Measurements from ENCODE around the gene ESAM.

The ESAM gene

DNA sequence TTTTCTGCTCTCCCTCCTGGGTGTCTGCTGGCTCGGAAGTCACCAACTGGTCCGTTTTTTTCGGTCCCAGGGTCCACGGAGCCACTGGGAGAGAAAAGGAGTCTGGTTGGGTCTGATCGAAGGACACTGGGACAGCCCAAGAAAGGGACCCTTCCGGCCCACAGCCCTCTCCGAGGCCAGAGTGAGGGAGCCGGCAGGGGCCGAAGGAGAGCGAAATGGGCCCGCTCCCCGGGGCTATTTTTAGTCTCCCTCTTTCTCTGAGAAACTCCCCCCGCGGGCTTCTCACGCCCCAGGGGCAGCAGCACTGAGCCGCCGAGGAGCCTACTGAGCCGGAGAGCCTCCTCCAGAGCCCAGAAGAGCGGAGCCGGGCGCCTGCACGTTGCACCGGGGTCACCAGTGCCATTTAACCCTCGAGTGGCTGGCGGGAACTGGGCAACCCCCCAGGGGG, 1.9 kb downstream of the ESAM start:
- peaks cover 25% of the 10 kb centered on the region for H3F3A ChIP-seq (ENCODE audit: insufficient read depth, low read length)
- H3K79me2 ChIP-seq (ENCODE audit: low read length) = peaks cover 32% of the 10 kb centered on the region
- H3K27me3 ChIP-seq (replicated peaks; ENCODE audit: insufficient read depth, low read length) = no peaks in the 10 kb centered on the region
- H2AFZ ChIP-seq (ENCODE audit: low read length) = peak overlapping the region; percentile 54
- no peaks in the 10 kb centered on the region for H3K36me3 ChIP-seq (replicated peaks; ENCODE audit: insufficient read depth, low read length)
- no peak for TF ChIP-seq EZH2phosphoT487 (IDR thresholded peaks at IDR 0.05; ENCODE audit: low read length)
- TF ChIP-seq, protein P1, sequence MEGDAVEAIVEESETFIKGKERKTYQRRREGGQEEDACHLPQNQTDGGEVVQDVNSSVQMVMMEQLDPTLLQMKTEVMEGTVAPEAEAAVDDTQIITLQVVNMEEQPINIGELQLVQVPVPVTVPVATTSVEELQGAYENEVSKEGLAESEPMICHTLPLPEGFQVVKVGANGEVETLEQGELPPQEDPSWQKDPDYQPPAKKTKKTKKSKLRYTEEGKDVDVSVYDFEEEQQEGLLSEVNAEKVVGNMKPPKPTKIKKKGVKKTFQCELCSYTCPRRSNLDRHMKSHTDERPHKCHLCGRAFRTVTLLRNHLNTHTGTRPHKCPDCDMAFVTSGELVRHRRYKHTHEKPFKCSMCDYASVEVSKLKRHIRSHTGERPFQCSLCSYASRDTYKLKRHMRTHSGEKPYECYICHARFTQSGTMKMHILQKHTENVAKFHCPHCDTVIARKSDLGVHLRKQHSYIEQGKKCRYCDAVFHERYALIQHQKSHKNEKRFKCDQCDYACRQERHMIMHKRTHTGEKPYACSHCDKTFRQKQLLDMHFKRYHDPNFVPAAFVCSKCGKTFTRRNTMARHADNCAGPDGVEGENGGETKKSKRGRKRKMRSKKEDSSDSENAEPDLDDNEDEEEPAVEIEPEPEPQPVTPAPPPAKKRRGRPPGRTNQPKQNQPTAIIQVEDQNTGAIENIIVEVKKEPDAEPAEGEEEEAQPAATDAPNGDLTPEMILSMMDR (IDR thresholded peaks at IDR 0.05; ENCODE audit: low read length) = no peak
- no peaks in the 10 kb centered on the region for H3K9me2 ChIP-seq (replicated peaks; ENCODE audit: insufficient read depth, low read length)
- peak; percentile 24 for DNase-seq
- H3K4me1 ChIP-seq (ENCODE audit: low read length) = peaks cover 20% of the 10 kb centered on the region
- H3K4me3 ChIP-seq (ENCODE audit: low read length) = peak overlapping the region; percentile 74
- peak overlapping the region; percentile 90 for H3K4me2 ChIP-seq (ENCODE audit: low read depth, low read length)
- H4K20me1 ChIP-seq (ENCODE audit: insufficient read depth, low read length) = no peaks in the 10 kb centered on the region
- H3K9me3 ChIP-seq (replicated peaks; ENCODE audit: insufficient read depth, low read length) = no peaks in the 10 kb centered on the region
- H3K27ac ChIP-seq (ENCODE audit: low read length) = peak overlapping the region; percentile 52; the same call in 1 of the 2 replicates
- H3K9ac ChIP-seq (ENCODE audit: low read length) = peak overlapping the region; percentile 50; the same call in 1 of the 2 replicates

DNA sequence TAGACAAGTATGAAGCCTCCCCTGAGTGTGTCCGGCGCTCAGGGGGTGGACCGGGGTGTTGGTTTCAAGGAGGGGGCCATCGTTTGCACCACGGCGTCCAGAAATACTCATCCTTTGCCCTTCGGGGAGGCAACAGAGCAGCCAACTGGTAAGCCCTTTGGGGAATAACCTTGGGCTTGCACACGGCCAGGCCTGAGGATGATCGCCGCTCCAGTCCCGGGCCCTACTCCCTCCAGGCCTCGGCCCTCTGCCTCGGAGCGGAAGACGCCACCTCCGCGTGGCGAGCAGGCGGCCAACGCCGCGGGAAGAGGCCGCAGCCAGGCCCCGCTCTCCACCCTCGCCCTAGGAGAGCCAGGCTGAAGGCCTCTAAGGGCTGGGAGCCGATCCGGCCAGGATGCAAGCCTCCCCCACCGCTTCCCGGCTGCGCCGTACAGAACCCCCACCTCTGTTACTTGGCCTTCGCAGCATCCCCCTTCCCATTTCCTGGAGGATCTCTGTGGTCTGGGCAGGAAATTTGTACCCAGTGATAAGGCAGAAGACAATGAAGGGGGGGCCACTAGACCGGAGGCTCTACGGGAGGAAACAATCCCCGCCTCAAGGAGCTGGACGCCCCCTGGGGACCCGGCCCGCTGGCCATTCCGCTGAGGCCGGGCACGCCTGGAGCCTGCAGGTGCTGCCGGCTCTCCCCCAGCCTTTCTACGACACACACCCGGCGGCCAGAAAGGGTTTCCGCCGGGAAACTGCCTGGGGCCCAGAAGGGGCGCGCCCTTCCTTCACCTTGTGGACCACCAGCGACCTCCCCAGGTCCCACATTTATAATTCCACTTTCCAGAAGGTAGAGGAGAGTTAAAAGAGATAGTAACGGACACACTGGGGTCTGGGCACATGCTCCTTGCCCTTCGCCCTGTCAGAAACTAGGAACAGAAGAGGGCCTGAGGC, 2.6 kb downstream of the ESAM start:
- H4K20me1 ChIP-seq (ENCODE audit: insufficient read depth, low read length) = no peaks in the 10 kb centered on the region
- no peaks in the 10 kb centered on the region for H3K9me2 ChIP-seq (replicated peaks; ENCODE audit: insufficient read depth, low read length)
- H3K4me2 ChIP-seq (ENCODE audit: low read depth, low read length) = peak overlapping the region; percentile 90; the same call in 1 of the 2 replicates
- H3K36me3 ChIP-seq (replicated peaks; ENCODE audit: insufficient read depth, low read length) = no peaks in the 10 kb centered on the region
- H3K27me3 ChIP-seq (replicated peaks; ENCODE audit: insufficient read depth, low read length) = no peaks in the 10 kb centered on the region
- peak overlapping the region; percentile 52; the same call in 1 of the 2 replicates for H3K27ac ChIP-seq (ENCODE audit: low read length)
- no peaks in the 10 kb centered on the region for H3K9me3 ChIP-seq (replicated peaks; ENCODE audit: insufficient read depth, low read length)
- no peak for DNase-seq
- TF ChIP-seq EZH2phosphoT487 (IDR thresholded peaks at IDR 0.05; ENCODE audit: low read length) = no peak
- no peak for TF ChIP-seq EZH2 (optimal IDR thresholded peaks at IDR 0.05; ENCODE audit: low read depth, low read length)
- TF ChIP-seq, protein P1 (IDR thresholded peaks at IDR 0.05; ENCODE audit: low read length) = no peak
- peak overlapping the region; percentile 54 for H2AFZ ChIP-seq (ENCODE audit: low read length)
- H3F3A ChIP-seq (ENCODE audit: insufficient read depth, low read length) = peaks cover 23% of the 10 kb centered on the region
- peaks cover 13% of the 10 kb centered on the region for H3K4me1 ChIP-seq (ENCODE audit: low read length)
- H3K79me2 ChIP-seq (ENCODE audit: low read length) = peaks cover 32% of the 10 kb centered on the region
- H3K4me3 ChIP-seq (ENCODE audit: low read length) = peak overlapping the region; percentile 74; the same call in 1 of the 2 replicates
- H3K9ac ChIP-seq (ENCODE audit: low read length) = peak overlapping the region; percentile 50; the same call in 1 of the 2 replicates

DNA sequence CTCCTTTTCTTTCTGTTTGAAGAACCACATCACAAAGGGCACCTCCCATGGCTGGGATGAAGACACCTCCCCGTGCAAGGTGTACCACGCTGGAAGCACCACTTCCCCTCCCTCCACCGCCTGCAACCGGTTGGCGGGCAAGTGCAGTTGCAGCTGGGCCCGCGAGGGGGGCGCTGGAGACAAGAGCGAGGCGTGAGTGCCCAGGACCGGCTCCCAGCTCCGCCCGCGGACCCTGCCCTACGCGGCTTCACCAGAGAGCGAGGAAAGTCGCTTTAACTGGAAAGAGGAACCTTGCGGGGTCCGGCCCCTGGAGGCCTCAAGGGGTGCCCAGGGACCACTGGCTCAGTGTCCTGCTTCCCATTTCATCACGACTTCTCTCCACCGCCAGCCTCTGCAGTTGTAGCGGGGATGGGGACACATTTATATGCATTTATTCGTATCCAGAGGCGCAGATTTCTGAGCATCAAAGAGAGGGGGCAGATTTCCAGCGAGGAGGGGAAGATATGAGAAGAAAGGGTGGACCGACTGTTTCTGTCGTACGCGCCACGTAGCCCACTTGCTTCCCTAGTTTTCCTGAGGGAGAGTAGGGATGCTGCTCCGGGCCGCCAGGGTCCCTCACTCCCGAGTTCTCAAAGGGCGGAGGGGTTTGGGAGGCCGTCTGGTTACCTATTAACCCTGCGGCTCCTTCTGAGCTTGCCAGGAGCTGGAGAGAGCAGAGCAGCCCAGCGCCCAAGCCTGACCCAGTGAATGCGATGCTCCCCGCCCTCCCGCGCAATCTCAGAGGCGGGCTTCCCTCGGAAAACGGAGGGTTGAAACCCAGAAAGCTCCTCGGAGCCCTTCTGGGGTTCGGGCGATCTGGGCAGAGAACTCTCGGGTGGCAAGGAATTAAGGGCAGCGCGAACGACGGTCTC, 3.5 kb downstream of the ESAM start:
- Histone ChIP-seq H3K9ac (ENCODE audit: low read length) (no peak overlapping the region), H3K79me2 (ENCODE audit: low read length) (peaks cover 32% of the 10 kb centered on the region), H3K36me3 (replicated peaks; ENCODE audit: insufficient read depth, low read length) (no peaks in the 10 kb centered on the region), H2AFZ (ENCODE audit: low read length) (no peak overlapping the region), H3F3A (ENCODE audit: insufficient read depth, low read length) (peaks cover 14% of the 10 kb centered on the region), H3K27me3 (replicated peaks; ENCODE audit: insufficient read depth, low read length) (no peaks in the 10 kb centered on the region), H3K4me3 (ENCODE audit: low read length) (peak overlapping the region; percentile 26; the same call in 1 of the 2 replicates), H3K9me3 (replicated peaks; ENCODE audit: insufficient read depth, low read length) (no peaks in the 10 kb centered on the region), H3K4me2 (ENCODE audit: low read depth, low read length) (peak overlapping the region; percentile 47; the same call in 1 of the 2 replicates), H3K9me2 (replicated peaks; ENCODE audit: insufficient read depth, low read length) (no peaks in the 10 kb centered on the region), H4K20me1 (ENCODE audit: insufficient read depth, low read length) (no peaks in the 10 kb centered on the region), H3K27ac (ENCODE audit: low read length) (no peak overlapping the region), H3K4me1 (ENCODE audit: low read length) (peaks cover 4% of the 10 kb centered on the region; the same call in 1 of the 2 replicates)
- no peak for TF ChIP-seq EZH2phosphoT487 (IDR thresholded peaks at IDR 0.05; ENCODE audit: low read length)
- TF ChIP-seq, protein P1 (IDR thresholded peaks at IDR 0.05; ENCODE audit: low read length) = peak; percentile 48
- peak; percentile 23 for DNase-seq

All from MM.1S (cell line).